ENCODE results near the gene BACE1.
"Not testable (repeated sequence)": the region's sequence is repeated elsewhere in the genome, so short reads cannot be mapped to it uniquely, and the experiment has no call there.

Gene BACE1

DNA sequence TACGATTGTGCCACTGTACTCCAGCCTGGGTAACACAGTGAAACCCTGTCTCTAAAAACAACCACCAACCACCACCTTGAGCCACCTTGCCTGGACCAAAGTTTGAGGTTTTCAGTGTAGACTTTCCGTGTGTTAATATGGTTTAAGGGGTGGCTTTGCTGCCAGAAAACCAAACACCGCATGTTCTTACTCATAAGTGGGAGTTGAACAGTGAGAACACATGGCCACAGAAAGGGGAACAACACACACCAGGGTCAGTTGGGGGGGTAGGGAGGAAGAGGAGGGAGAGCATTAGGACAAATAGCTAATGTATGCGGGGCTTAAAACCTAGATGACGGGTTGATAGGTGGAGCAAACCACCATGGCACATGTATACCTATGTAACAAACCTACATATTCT lies 43.9 kb downstream of the BACE1 start:
- not testable (repeated sequence) for DNase-seq

DNA sequence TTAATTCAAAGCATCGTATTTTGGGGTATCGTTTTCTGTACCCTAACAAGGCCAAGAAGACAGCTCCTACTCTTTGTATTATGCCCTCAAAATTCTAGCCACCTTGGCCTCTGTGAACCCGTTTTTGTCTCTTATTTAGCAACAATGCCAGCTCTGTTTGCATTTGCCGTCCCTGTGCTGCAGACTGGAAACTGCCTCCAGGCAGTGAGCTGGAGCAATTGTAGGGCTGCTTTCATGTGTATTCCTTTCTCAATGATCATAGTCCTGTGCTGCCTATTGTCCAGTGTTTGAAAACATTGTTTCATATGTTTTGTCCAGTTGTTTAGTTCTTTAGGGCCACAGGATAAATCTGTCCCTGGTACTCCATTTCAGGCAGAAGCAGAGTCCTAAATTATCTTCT lies 44.8 kb downstream of the BACE1 start:
- DNase-seq, result no peak

- DNase-seq, result no peak
These were observed 46.2 kb downstream of the BACE1 start for GRCh38 chr11:117269856-117270255.

GRCh38 chr11:117265745-117266144 lies 50.3 kb downstream of the BACE1 start:
- no peak for DNase-seq

DNA sequence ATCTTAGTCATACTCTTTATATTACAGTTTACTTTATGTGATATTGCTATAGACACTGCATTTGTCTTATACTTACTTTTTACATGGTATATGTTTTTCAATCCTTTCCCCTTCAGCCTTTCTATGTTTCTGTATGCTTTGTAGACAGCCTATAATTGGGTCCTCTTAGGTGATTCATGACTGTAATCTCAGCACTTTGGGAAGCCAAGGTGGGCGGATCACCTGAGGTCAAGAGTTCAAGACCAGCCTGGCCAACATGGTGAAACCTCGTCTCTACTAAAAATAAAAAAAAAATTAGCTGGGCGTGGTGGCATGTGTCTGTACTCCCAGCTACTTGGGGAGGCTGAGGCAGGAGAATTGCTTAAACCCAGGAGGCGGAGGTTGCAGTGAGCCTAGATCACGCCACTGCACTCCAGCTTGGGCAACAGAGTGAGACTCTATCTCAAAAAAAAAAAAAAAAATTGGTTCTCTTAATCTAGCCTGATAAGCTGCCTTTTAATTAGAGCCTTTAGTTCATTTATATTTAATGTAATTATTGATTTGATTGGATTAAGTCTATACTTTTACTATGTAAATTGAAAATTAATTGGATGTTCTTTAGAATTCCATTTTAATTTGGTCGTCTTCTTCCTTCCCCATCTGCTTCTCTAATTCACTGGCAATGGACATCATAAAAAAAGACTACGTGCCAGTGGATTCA lies 51.3 kb downstream of the BACE1 start:
- not testable (repeated sequence) for DNase-seq

DNA sequence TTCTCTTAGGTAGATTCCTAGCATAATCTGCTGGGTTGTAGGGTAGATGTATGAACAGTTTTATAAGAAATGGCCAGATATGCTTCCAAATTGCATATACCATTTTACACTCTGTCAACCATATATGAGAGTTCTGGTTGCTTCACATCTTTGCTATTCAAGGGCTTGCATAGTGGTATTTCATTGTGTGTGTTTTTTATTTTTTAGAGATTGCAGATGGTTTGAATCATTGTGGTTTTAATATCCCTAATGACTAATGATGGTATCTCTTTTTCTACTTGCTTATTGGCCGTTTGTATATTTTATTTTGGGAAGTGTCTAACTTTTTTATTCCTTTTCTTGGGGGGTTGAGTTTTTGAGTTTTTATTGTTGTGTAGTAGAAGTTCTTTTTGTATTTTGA lies 56.6 kb downstream of the BACE1 start:
- peak; percentile 84 for DNase-seq

- DNase-seq, result peak; percentile 34
These were observed 57.5 kb downstream of the BACE1 start for GRCh38 chr11:117258576-117258975.

GRCh38 chr11:117256573-117256972 lies 59.5 kb downstream of the BACE1 start:
- DNase-seq, result peak; percentile 69

- no peak for DNase-seq
These were observed 60.1 kb downstream of the BACE1 start for GRCh38 chr11:117255966-117256365.

DNA sequence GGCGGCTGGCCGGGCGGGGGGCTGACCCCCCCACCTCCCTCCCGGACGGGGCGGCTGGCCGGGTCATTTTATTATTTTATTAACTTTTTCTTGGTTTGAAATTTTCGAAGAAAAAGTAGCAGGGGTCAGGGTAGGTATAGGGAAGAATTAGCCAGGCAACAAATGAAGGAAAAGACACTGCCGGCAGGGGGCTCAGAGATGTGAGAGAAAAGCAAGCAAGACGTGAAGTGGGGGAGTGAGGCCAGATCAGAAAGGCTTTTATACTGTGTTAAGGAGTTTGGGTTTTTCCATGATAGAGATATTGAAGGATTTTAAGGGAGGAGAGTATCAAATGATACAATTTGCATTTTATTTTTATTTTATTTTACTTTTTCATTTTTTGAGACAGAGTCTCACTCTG lies 64.5 kb downstream of the BACE1 start:
- DNase-seq, result no peak

GRCh38 chr11:117249571-117249970 lies 66.5 kb downstream of the BACE1 start:
- DNase-seq, result no peak

DNA sequence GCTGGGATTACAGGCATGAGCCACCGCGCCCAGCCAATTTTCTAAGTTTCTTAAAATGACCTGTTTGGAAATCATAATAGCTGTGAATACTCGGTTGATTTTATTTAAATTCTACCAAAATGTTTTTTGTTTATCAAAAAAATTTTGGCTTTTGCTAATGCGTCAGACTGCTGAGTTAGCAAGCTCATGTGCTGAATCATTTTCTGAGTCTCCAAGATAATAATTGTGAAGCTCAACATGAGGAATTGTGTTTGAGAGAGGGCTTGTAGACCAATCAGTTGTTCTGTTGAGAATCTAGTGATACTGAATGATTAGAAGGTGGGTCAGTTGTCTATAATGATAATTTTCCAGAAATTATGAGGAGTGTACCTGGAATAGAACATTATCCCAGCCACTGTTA lies 67.7 kb downstream of the BACE1 start:
- DNase-seq, result no peak

GRCh38 chr11:117239295-117239694 lies 76.8 kb downstream of the BACE1 start:
- peak; percentile 94 for DNase-seq

- DNase-seq, result no peak
These were observed 77.8 kb downstream of the BACE1 start for GRCh38 chr11:117238221-117238620.

Measured in fibroblast of skin of right biceps (primary cell).